ENCODE results near the gene SLC25A22. TPM values are rescaled to one million over a fixed set of nuclear protein-coding genes. Genes with fewer than 3 reads are reported as not detected.

SLC25A22 gene
- total RNA-seq, 1 donor = 16.8 TPM

GRCh38 chr11:826227-826621, 28.1 kb upstream of the SLC25A22 start:
- no peak for TF ChIP-seq CTCF (IDR thresholded peaks at IDR 0.05; ENCODE audit: insufficient read depth, low read depth, low read length)
- H3K4me3 ChIP-seq (ENCODE audit: low read depth, low read length) = no peak overlapping the region
- no peak for DNase-seq (ENCODE audit: low read depth)

- no peak for TF ChIP-seq CTCF (IDR thresholded peaks at IDR 0.05; ENCODE audit: insufficient read depth, low read depth, low read length)
- H3K4me3 ChIP-seq (ENCODE audit: low read depth, low read length) = no peak overlapping the region
- no peak for DNase-seq (ENCODE audit: low read depth)
These were observed 27.5 kb upstream of the SLC25A22 start for GRCh38 chr11:825366-826226.

GRCh38 chr11:824942-825341, 26.9 kb upstream of the SLC25A22 start:
- TF ChIP-seq CTCF (IDR thresholded peaks at IDR 0.05; ENCODE audit: insufficient read depth, low read depth, low read length) = no peak

GRCh38 chr11:824292-824880, 26.3 kb upstream of the SLC25A22 start:
- no peak overlapping the region for H3K4me3 ChIP-seq (ENCODE audit: low read depth, low read length)
- TF ChIP-seq CTCF (IDR thresholded peaks at IDR 0.05; ENCODE audit: insufficient read depth, low read depth, low read length) = no peak
- DNase-seq (ENCODE audit: low read depth) = no peak

More at GRCh38 chr11:824942-825341, 26.9 kb upstream of the SLC25A22 start:
- DNase-seq (ENCODE audit: low read depth) = no peak
- H3K4me3 ChIP-seq (ENCODE audit: low read depth, low read length) = no peak overlapping the region

GRCh38 chr11:823441-824291, 25.6 kb upstream of the SLC25A22 start:
- DNase-seq (ENCODE audit: low read depth) = no peak
- H3K4me3 ChIP-seq (ENCODE audit: low read depth, low read length) = no peak overlapping the region
- no peak for TF ChIP-seq CTCF (IDR thresholded peaks at IDR 0.05; ENCODE audit: insufficient read depth, low read depth, low read length)

GRCh38 chr11:821512-822371, 23.7 kb upstream of the SLC25A22 start:
- TF ChIP-seq CTCF (IDR thresholded peaks at IDR 0.05; ENCODE audit: insufficient read depth, low read depth, low read length) = no peak
- DNase-seq (ENCODE audit: low read depth) = no peak
- H3K4me3 ChIP-seq (ENCODE audit: low read depth, low read length) = no peak overlapping the region

All from fibroblast of villous mesenchyme (primary cell).